GM21786 (cell line): ENCODE data around the gene S100A7.
"Not testable (repeated sequence)": the region's sequence is repeated elsewhere in the genome, so short reads cannot be mapped to it uniquely, and the experiment has no call there.

Experiments
- ATAC-seq: cut with Tn5 transposase; IDR thresholded peaks from one replicate; pipeline ENCODE4 v1.9.1; 2021; ENCODE audit not compliant: unreplicated experiment

S100A7 gene

GRCh38 chr1:153431427-153431826 is 29.0 kb downstream of the S100A7 start:
- ATAC-seq, result no peak

DNA sequence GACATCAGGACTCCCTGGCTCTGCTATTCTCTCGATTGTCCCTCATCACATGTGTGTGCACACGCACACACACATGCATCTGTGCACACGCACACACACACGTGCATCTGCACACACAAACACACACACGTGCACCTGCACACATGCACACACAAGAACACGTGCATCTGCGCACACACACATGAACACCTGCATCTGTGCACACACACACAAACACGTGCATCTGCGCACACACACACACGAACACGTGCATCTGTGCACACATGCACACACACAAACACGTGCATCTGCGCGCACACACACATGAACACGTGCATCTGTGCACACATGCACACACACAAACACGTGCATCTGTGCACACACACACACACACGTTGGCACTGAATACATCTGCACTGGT is 29.4 kb downstream of the S100A7 start:
- ATAC-seq, result no peak

DNA sequence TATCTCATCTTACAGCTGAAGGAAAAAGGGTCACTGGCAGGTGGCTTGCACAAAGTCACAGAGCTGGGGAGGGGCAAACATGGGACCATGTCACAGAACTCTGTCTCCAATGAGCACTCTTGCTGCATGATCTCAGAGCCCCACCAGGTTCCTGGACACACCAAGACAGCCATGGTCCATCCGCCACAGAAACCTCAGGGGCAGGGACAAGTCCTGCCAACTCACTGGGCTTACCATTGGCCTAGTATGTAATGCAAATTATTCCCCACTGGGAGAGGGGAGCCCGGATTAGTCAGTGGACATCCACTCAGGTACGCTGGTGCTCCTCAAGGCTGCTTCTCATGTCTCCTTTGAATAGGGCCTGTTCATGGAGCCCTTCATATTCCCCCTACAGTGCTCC is 29.9 kb downstream of the S100A7 start:
- no peak for ATAC-seq

GRCh38 chr1:153430166-153430553 is 30.3 kb downstream of the S100A7 start:
- ATAC-seq, result no peak

GRCh38 chr1:153429266-153430165 is 30.9 kb downstream of the S100A7 start:
- ATAC-seq, result no peak

DNA sequence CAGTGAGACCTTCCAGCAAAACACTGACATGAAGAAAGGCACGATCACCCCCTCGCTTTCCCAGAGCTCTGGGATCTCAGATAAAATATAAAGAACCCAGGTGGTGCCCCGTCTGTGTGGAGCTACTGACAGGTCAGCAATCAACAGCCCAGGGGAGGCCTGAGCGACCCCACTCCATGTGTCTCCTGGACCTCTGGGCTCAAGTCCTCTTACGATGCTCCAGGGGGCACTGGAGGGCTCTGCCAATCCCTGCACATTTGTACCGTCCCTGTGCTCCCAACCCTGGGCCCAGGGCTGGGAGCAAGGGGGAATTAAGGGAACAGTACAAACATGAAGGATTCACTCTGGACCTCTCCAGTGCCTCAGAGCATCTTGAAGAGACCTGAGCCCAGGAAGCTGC is 31.7 kb downstream of the S100A7 start:
- no peak for ATAC-seq

- ATAC-seq, result no peak
These were observed 32.3 kb downstream of the S100A7 start for GRCh38 chr1:153428073-153428638.

DNA sequence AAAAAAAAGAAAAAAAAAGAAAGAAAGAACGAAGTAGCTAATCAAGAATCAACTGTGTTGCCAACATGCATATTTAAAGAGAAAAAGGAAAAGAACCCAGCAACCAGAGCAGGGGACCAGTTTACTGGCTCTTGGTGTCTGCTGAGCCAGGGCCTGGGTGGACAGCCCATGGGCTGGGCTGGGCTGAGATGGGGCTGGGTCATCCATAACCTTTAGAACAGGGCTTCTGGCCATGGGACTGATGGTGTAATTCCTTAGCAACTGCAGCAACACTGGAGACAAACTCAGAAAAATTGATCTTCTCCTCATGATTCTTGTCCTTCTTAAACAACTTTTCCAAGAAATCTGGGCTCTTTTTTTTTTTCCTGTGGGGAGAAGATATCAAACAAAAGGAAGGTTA is 33.6 kb downstream of the S100A7 start:
- ATAC-seq, result no peak

GRCh38 chr1:153422450-153423068 is 37.9 kb downstream of the S100A7 start:
- no peak for ATAC-seq

DNA sequence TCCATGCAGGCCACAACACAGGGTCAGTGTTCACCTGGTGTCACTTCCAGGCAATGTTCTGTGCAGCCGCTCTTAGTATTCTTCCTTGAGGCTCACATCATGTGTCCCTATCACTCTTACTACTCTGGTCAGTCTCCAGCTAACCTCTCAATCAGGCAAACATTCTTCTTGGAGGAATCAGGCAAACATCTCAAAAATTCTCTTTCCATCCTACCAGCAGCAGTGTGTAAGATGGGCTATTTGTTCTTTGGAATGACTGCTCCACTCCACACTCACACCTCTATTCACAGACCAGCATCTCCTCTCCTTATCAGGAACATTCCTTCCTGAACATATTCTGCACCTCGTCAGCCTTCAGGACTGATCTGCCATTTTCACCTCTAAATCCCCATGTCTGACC is 40.1 kb downstream of the S100A7 start:
- no peak for ATAC-seq

- not testable (repeated sequence) for ATAC-seq
These were observed 41.0 kb downstream of the S100A7 start for GRCh38 chr1:153419436-153419793.

DNA sequence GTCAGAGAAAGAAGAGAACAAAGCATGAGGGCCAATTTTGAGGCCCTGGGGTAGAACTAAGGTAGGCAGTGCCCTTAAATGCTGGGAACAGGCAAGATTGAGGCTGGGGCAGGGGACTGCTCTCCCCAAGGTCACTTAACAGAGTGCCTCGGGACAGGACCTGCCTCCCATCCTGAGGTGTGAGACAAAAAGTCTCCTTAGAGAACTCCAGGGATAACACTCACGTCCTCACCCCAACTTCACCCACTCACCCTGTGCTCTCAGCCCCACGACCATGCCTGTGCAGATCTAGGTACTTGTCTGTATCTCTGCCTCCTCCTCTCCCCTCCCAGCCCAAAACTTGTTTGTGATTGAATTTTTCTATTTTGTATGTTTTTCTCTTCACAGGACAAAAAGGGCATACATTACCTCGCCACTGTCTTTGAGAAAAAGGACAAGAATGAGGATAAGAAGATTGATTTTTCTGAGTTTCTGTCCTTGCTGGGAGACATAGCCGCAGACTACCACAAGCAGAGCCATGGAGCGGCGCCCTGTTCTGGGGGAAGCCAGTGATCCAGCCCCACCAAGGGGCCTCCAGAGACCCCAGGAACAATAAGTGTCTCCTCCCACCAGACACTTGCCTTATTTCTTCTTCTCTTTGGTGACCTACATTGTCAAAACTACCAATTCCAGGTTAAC is 41.6 kb downstream of the S100A7 start:
- not testable (repeated sequence) for ATAC-seq

DNA sequence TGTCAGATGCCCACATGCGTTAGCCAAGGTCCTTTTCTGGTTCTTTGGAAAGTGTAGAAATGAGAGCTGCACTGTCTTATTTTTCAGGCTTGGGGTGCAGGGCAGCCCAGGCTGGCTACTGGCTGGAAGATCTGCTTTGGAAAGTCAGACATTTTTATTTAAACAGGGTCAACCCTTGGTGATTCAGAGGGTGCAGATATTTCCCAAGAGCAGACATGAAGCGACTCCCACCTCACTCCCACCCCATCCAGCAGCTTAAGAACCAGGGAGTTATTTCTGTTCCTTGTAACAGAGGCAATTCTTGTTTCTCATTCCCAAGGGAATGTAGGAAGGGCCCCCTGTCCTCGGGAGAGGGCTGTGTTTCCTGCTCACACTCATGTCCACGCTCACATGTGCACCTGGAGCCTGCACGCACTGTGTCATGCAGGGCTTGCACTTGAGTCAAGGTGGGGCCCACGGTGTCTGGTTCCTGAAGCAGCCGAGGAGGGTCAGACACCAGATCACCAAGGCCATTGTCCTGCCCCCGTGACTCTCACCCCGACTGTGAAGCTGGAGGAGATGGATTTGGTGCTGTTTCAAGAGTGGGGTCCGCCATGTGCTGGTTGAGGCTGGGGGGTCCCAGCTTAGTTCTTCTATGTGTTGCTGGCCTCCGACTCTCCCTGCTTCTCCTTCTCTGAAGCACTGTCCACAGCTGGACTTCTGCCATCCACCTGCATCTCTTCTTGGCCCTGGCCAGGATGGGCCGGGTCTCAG is 43.1 kb downstream of the S100A7 start:
- ATAC-seq, result no peak

- no peak for ATAC-seq
These were observed 44.4 kb downstream of the S100A7 start, which contains the start of gene S100A7A for GRCh38 chr1:153415850-153416570. Gene S100A7A, plus strand, starts transcription at chr1:153416520. Its CDS starts 1,563 bp downstream, at chr1:153418083.

GRCh38 chr1:153413961-153414360 is 46.5 kb downstream of the S100A7 start:
- not testable (repeated sequence) for ATAC-seq
